Left lobe of liver (tissue), 2 donors: Measurements from ENCODE around the gene C12orf50. TPM values are rescaled to one million over a fixed set of nuclear protein-coding genes. Genes with fewer than 3 reads are reported as not detected.
"Not testable (repeated sequence)": the region's sequence is repeated elsewhere in the genome, so short reads cannot be mapped to it uniquely, and the experiment has no call there.

Experiments
- ATAC-seq: fragments of 200-7000 bp; cut with Tn5 transposase; one replicate; pipeline ENCODE4 v1.9.1; 2020; ENCODE audit warnings: mild to moderate bottlenecking, moderate library complexity
- DNase-seq: peaks from one replicate; pipeline ENCODE4 v3.0.0-alpha.2; 2020; ENCODE audit warnings: low spot score
- total RNA-seq: library from RNA; stranded (reverse); gene quantifications from one replicate; pipeline ENCODE4 v1.2.1, GENCODE V29; 2021
- donor health status: DM: no; HTN: no; CAD: no; lungs with moderate emphysema.
- donor health status: DM: no; HTN: yes; CAD: no.

The C12orf50 gene
- total RNA-seq, 1 donor from 2014 or later, result 0.05 TPM

- no peak for DNase-seq
- no peak for ATAC-seq
Observed at GRCh38 chr12:87991483-87991882, 37.7 kb downstream of the C12orf50 start.

- ATAC-seq, result no peak
- no peak for DNase-seq
Observed at GRCh38 chr12:87988534-87988933, 40.7 kb downstream of the C12orf50 start.

GRCh38 chr12:87985069-87985675 is 44.0 kb downstream of the C12orf50 start:
- DNase-seq (no peak), ATAC-seq (no peak)

GRCh38 chr12:87982208-87982607 is 47.0 kb downstream of the C12orf50 start:
- DNase-seq, result no peak
- no peak for ATAC-seq

- DNase-seq (no peak), ATAC-seq (no peak)
Observed at GRCh38 chr12:87981495-87981894, 47.7 kb downstream of the C12orf50 start.

GRCh38 chr12:87975879-87976278 is 53.3 kb downstream of the C12orf50 start:
- DNase-seq, result no peak

GRCh38 chr12:87967871-87968270 is 61.3 kb downstream of the C12orf50 start:
- no peak for DNase-seq

More at GRCh38 chr12:87975879-87976278, 53.3 kb downstream of the C12orf50 start:
- ATAC-seq, result no peak

GRCh38 chr12:87960566-87960965 is 68.6 kb downstream of the C12orf50 start:
- no peak for DNase-seq
- ATAC-seq, result no peak

More at GRCh38 chr12:87967871-87968270, 61.3 kb downstream of the C12orf50 start:
- no peak for ATAC-seq

- ATAC-seq, DNase-seq: not testable (repeated sequence)
Observed at GRCh38 chr12:87954028-87954427, 75.2 kb downstream of the C12orf50 start.

- DNase-seq (no peak), ATAC-seq (peak; percentile 58)
Observed at GRCh38 chr12:87953256-87953860, 75.8 kb downstream of the C12orf50 start.

GRCh38 chr12:87952850-87953249 is 76.4 kb downstream of the C12orf50 start:
- DNase-seq (no peak), ATAC-seq (no peak)

- ATAC-seq, result no peak
Observed at GRCh38 chr12:87952223-87952622, 77.0 kb downstream of the C12orf50 start.

GRCh38 chr12:87943762-87944161 is 85.4 kb downstream of the C12orf50 start:
- DNase-seq (no peak), ATAC-seq (no peak)

More at GRCh38 chr12:87952223-87952622, 77.0 kb downstream of the C12orf50 start:
- no peak for DNase-seq

- DNase-seq, result no peak
- ATAC-seq, result no peak
Observed at GRCh38 chr12:87943023-87943422, 86.2 kb downstream of the C12orf50 start.

- no peak for DNase-seq
- no peak for ATAC-seq
Observed at GRCh38 chr12:87939182-87939581, 90.0 kb downstream of the C12orf50 start.

GRCh38 chr12:87935216-87935615 is 94.0 kb downstream of the C12orf50 start:
- DNase-seq (no peak), ATAC-seq (no peak)

GRCh38 chr12:87933991-87934390 is 95.2 kb downstream of the C12orf50 start:
- no peak for ATAC-seq
- no peak for DNase-seq

GRCh38 chr12:87931812-87932211 is 97.4 kb downstream of the C12orf50 start:
- DNase-seq (no peak), ATAC-seq (no peak)

- ATAC-seq (no peak), DNase-seq (no peak)
Observed at GRCh38 chr12:87930627-87931026, 98.6 kb downstream of the C12orf50 start.
